Tibial nerve (tissue), 4 donors: Measurements from ENCODE around the gene MYL12B. TPM values are rescaled to one million over a fixed set of nuclear protein-coding genes. Genes with fewer than 3 reads are reported as not detected.

Source experiments
- DNase-seq, 2 donors: peaks; one replicate each; pipeline ENCODE4 v3.0.0-alpha.2; 2019; ENCODE audit warnings: low spot score in 2 of 2
- H3K27ac ChIP-seq, 4 donors: fragments of 200-600 bp; sonication (generic) in 3 of 4; one replicate each; pipeline ENCODE4 v1.5.1; 2017 to 2019; ENCODE audit warnings: mild to moderate bottlenecking in 1 of 4
- H3K27me3 ChIP-seq, 2 donors: fragments of 200-600 bp; sonication (generic) in 1 of 2; one replicate each; pipeline versions ENCODE4 v1.5.1 to v1.6.0; 2017 to 2019
- H3K36me3 ChIP-seq, 3 donors: fragments of 200-600 bp; sonication (generic); one replicate each; pipeline ENCODE4 v1.5.1; 2018 to 2019
- H3K4me1 ChIP-seq, 4 donors: fragments of 200-600 bp; sonication (generic) in 3 of 4; one replicate each; pipeline ENCODE4 v1.5.1; 2017 to 2019
- H3K4me3 ChIP-seq, 4 donors: fragments of 200-600 bp; sonication (generic) in 3 of 4; one replicate each; pipeline ENCODE4 v1.5.1; 2017 to 2019; ENCODE audit warnings: mild to moderate bottlenecking in 1 of 4, moderate library complexity in 1 of 4
- H3K9me3 ChIP-seq, 4 donors: fragments of 200-600 bp; sonication (generic) in 3 of 4; one replicate each; pipeline ENCODE4 v1.5.1; 2017 to 2019
- CTCF ChIP-seq, 5 experiments: fragments of 200-600 bp in 3 of 5; fragments of 450-650 bp in 2 of 5; sonication (generic) in 3 of 5; IDR thresholded peaks; one replicate each; pipeline ENCODE4 v1.5.1; 2016 to 2019; ENCODE audit warnings: antibody characterized with exemption in 5 of 5, mild to moderate bottlenecking in 3 of 5, moderate library complexity in 2 of 5
- EP300 ChIP-seq, 2 donors: sonication (generic); formaldehyde crosslinking; IDR thresholded peaks; one replicate each; pipeline ENCODE4 v1.6.1; 2017; ENCODE audit warnings: antibody characterized with exemption in 2 of 2, mild to moderate bottlenecking in 1 of 2
- POLR2A ChIP-seq, 2 donors: fragments of 450-650 bp; IDR thresholded peaks; one replicate each; pipeline ENCODE4 v1.6.1; 2017; ENCODE audit warnings: antibody characterized with exemption in 2 of 2, mild to moderate bottlenecking in 2 of 2, moderate library complexity in 2 of 2
- WGBS, 2 donors: methylation state at CpG; one replicate each; pipeline ENCODE4 v1.1.5; 2018; 5-methylcytosine and 5-hydroxymethylcytosine counted together
- total RNA-seq, 4 donors: library from RNA; depleted of rRNA; stranded (reverse); fragments of >200 nt; gene quantifications; one replicate each; pipeline ENCODE4 v1.1.0, GENCODE V29; 2016

Gene MYL12B
- total RNA-seq, 4 donors from 2014 or later, result 244 to 321 (median 281) TPM

- TF ChIP-seq EP300 (IDR thresholded peaks at IDR 0.05), result no peak
- TF ChIP-seq POLR2A (IDR thresholded peaks at IDR 0.05), result no peak
- TF ChIP-seq CTCF (IDR thresholded peaks at IDR 0.05), result no peak
- no peak overlapping the region for H3K4me3 ChIP-seq
- H3K36me3 ChIP-seq, result peaks cover 0 to 63% (median 14%) of the 10 kb centered on the region in 3 donors
- H3K27ac ChIP-seq, result peak overlapping the region in 2 of 4 donors; percentile 26 to 48
- H3K4me1 ChIP-seq, result peaks cover 0 to 44% (median 17%) of the 10 kb centered on the region in 4 donors
- no peaks in the 10 kb centered on the region for H3K9me3 ChIP-seq
- H3K27me3 ChIP-seq, result no peaks in the 10 kb centered on the region
- WGBS, 2 donors, result 34 to 53% methylated on average over 5 of the region's 5 CpGs
- DNase-seq, result no peak
Observed at GRCh38 chr18:3256693-3257626, 5.0 kb upstream of the MYL12B start.

GRCh38 chr18:3257627-3258120 is 4.3 kb upstream of the MYL12B start:
- H3K4me3 ChIP-seq, result no peak overlapping the region
- WGBS, 2 donors, result 85 to 95% methylated on average over 2 of the region's 2 CpGs
- TF ChIP-seq EP300 (IDR thresholded peaks at IDR 0.05) (no peak), CTCF (IDR thresholded peaks at IDR 0.05) (no peak), POLR2A (IDR thresholded peaks at IDR 0.05) (no peak)
- H3K36me3 ChIP-seq, result peaks cover 0 to 63% (median 14%) of the 10 kb centered on the region in 3 donors
- DNase-seq, result no peak
- no peak overlapping the region for H3K27ac ChIP-seq
- H3K9me3 ChIP-seq, result no peaks in the 10 kb centered on the region
- H3K4me1 ChIP-seq, result peaks cover 0 to 42% (median 15%) of the 10 kb centered on the region in 4 donors
- H3K27me3 ChIP-seq, result no peaks in the 10 kb centered on the region

- Histone ChIP-seq H3K27ac (peak overlapping the region; percentile 94 to 98 (median 97)), H3K27me3 (no peaks in the 10 kb centered on the region), H3K9me3 (no peaks in the 10 kb centered on the region), H3K4me1 (peaks cover 0 to 65% (median 38%) of the 10 kb centered on the region in 4 donors), H3K36me3 (peaks cover 0 to 33% (median 6%) of the 10 kb centered on the region in 3 donors), H3K4me3 (peak overlapping the region; percentile 77 to 98 (median 88))
- TF ChIP-seq POLR2A (IDR thresholded peaks at IDR 0.05) (no peak), EP300 (IDR thresholded peaks at IDR 0.05) (no peak), CTCF (IDR thresholded peaks at IDR 0.05) (no peak)
- WGBS, 2 donors, result 12 to 13% methylated on average over 5 of the region's 5 CpGs
- DNase-seq, result no peak
Observed at GRCh38 chr18:3260995-3261372, 949 bp upstream of the MYL12B start.

- H3K27me3 ChIP-seq, result no peaks in the 10 kb centered on the region
- TF ChIP-seq EP300 (IDR thresholded peaks at IDR 0.05) (no peak), CTCF (IDR thresholded peaks at IDR 0.05) (no peak), POLR2A (IDR thresholded peaks at IDR 0.05) (no peak)
- H3K4me3 ChIP-seq, result peak overlapping the region; percentile 77 to 98 (median 88)
- H3K27ac ChIP-seq, result peak overlapping the region; percentile 94 to 98 (median 97)
- no peak for DNase-seq
- no peaks in the 10 kb centered on the region for H3K9me3 ChIP-seq
- 0 to 1% methylated on average over 18 to 30 of the region's 69 CpGs for WGBS, 2 donors
- peaks cover 0 to 65% (median 44%) of the 10 kb centered on the region in 4 donors for H3K4me1 ChIP-seq
- H3K36me3 ChIP-seq, result peaks cover 0 to 20% (median 0%) of the 10 kb centered on the region in 3 donors
Observed at GRCh38 chr18:3262234-3263131, 550 bp downstream of the MYL12B start.
